Measurements from ENCODE around the gene TNFAIP3. TPM values are rescaled to one million over a fixed set of nuclear protein-coding genes. Genes with fewer than 3 reads are reported as not detected.

Gene TNFAIP3
- total RNA-seq, 4 donors from 2014 or later: 14.4 to 36.2 (median 19.6) TPM

- Histone ChIP-seq H3K36me3 (no peaks in the 10 kb centered on the region), H3K4me1 (no peaks in the 10 kb centered on the region), H3K27me3 (no peaks in the 10 kb centered on the region), H3K4me3 (no peak overlapping the region), H3K9me3 (no peaks in the 10 kb centered on the region), H3K27ac (no peak overlapping the region)
- intact Hi-C loops (cut with DNase I; ENCODE audit: low total_unique reads): no loop called here
- TF ChIP-seq POLR2A (IDR thresholded peaks at IDR 0.05) (no peak), CTCF (IDR thresholded peaks at IDR 0.05) (no peak)
- no peak for DNase-seq
Observed at GRCh38 chr6:137845460-137845859, 21.6 kb upstream of the TNFAIP3 start.

GRCh38 chr6:137846274-137846673 lies 20.8 kb upstream of the TNFAIP3 start:
- intact Hi-C loops (cut with DNase I; ENCODE audit: low total_unique reads): no loop called here
- Histone ChIP-seq H3K36me3 (no peaks in the 10 kb centered on the region), H3K27ac (no peak overlapping the region)

GRCh38 chr6:137846772-137847313 lies 20.2 kb upstream of the TNFAIP3 start:
- no peak overlapping the region for H3K4me3 ChIP-seq
- no peak for DNase-seq
- intact Hi-C loops (cut with DNase I; ENCODE audit: low total_unique reads): no loop called here
- no peaks in the 10 kb centered on the region for H3K36me3 ChIP-seq
- TF ChIP-seq CTCF (IDR thresholded peaks at IDR 0.05) (no peak), POLR2A (IDR thresholded peaks at IDR 0.05) (no peak)
- H3K9me3 ChIP-seq: no peaks in the 10 kb centered on the region
- H3K27ac ChIP-seq: no peak overlapping the region
- no peaks in the 10 kb centered on the region for H3K4me1 ChIP-seq
- H3K27me3 ChIP-seq: no peaks in the 10 kb centered on the region

More at GRCh38 chr6:137846274-137846673, 20.8 kb upstream of the TNFAIP3 start:
- Histone ChIP-seq H3K27me3 (no peaks in the 10 kb centered on the region), H3K4me1 (no peaks in the 10 kb centered on the region), H3K9me3 (no peaks in the 10 kb centered on the region), H3K4me3 (no peak overlapping the region)
- DNase-seq: no peak
- TF ChIP-seq CTCF (IDR thresholded peaks at IDR 0.05) (no peak), POLR2A (IDR thresholded peaks at IDR 0.05) (no peak)

GRCh38 chr6:137847748-137848147 lies 19.3 kb upstream of the TNFAIP3 start:
- no peak for DNase-seq
- intact Hi-C loops (cut with DNase I; ENCODE audit: low total_unique reads): no loop called here
- TF ChIP-seq CTCF (IDR thresholded peaks at IDR 0.05) (no peak), POLR2A (IDR thresholded peaks at IDR 0.05) (no peak)
- no peak overlapping the region for H3K27ac ChIP-seq
- H3K9me3 ChIP-seq: no peaks in the 10 kb centered on the region
- H3K4me3 ChIP-seq: no peak overlapping the region
- H3K36me3 ChIP-seq: no peaks in the 10 kb centered on the region
- H3K4me1 ChIP-seq: no peaks in the 10 kb centered on the region
- no peaks in the 10 kb centered on the region for H3K27me3 ChIP-seq

- Histone ChIP-seq H3K4me1 (no peaks in the 10 kb centered on the region), H3K4me3 (no peak overlapping the region), H3K27me3 (no peaks in the 10 kb centered on the region), H3K27ac (peak overlapping the region in 1 of 2 donors; percentile 45), H3K9me3 (no peaks in the 10 kb centered on the region), H3K36me3 (no peaks in the 10 kb centered on the region)
- intact Hi-C loops (cut with DNase I; ENCODE audit: low total_unique reads): no loop called here
- no peak for DNase-seq
- TF ChIP-seq POLR2A (IDR thresholded peaks at IDR 0.05): no peak
- no peak for TF ChIP-seq CTCF (IDR thresholded peaks at IDR 0.05)
Observed at GRCh38 chr6:137848672-137849071, 18.4 kb upstream of the TNFAIP3 start.

All from uterus (tissue), 4 donors.